Immature natural killer cell (primary cell): ENCODE data around the gene ARFGEF3. TPM values are rescaled to one million over a fixed set of nuclear protein-coding genes. Genes with fewer than 3 reads are reported as not detected.

Experiments
- DNase-seq, 3 donors: peaks; one replicate each; pipeline ENCODE4 v3.0.0; 2022; ENCODE audit warnings: mixed read lengths in 1 of 3
- H3K27ac Mint-ChIP-seq, 6 donors: one replicate each; pipeline ENCODE4 v1.8.0; 2020; ENCODE audit warnings: mixed read lengths in 6 of 6, mild to moderate bottlenecking in 5 of 6, inconsistent platforms in 4 of 6, moderate library complexity in 3 of 6
- H3K27me3 Mint-ChIP-seq, 3 donors: one replicate each; pipeline ENCODE4 v1.8.0; 2020 to 2021; ENCODE audit warnings: low read depth in 3 of 3, mild to moderate bottlenecking in 3 of 3, mixed read lengths in 3 of 3, moderate library complexity in 3 of 3, inconsistent platforms in 1 of 3
- H3K36me3 Mint-ChIP-seq, 3 donors: one replicate each; pipeline ENCODE4 v1.8.0; 2020; ENCODE audit warnings: mixed read lengths in 3 of 3, inconsistent platforms in 2 of 3, mild to moderate bottlenecking in 2 of 3
- H3K4me1 Mint-ChIP-seq, 2 donors: one replicate each; pipeline ENCODE4 v1.8.0; 2020; ENCODE audit warnings: inconsistent platforms in 2 of 2, mild to moderate bottlenecking in 2 of 2, mixed read lengths in 2 of 2, moderate library complexity in 1 of 2
- H3K4me3 Mint-ChIP-seq, 5 donors: one replicate each; pipeline ENCODE4 v1.8.0; 2020; ENCODE audit warnings: mild to moderate bottlenecking in 5 of 5, mixed read lengths in 5 of 5, inconsistent platforms in 3 of 5, moderate library complexity in 3 of 5
- H3K9me3 Mint-ChIP-seq, 6 donors: one replicate each; pipeline ENCODE4 v1.8.0; 2020; ENCODE audit warnings: mild to moderate bottlenecking in 6 of 6, mixed read lengths in 6 of 6, inconsistent platforms in 4 of 6, moderate library complexity in 3 of 6
- polyA plus RNA-seq, 3 donors: library from polyadenylated mRNA; unstranded; fragments of 300-500 nt; fragmentation: Illumina TruSeq; gene quantifications; one replicate each; pipeline ENCODE4 v1.2.3, GENCODE V29; 2021

The ARFGEF3 gene
- polyA plus RNA-seq, 3 donors from 2014 or later, result 0.03 TPM; not detected in 2

DNA sequence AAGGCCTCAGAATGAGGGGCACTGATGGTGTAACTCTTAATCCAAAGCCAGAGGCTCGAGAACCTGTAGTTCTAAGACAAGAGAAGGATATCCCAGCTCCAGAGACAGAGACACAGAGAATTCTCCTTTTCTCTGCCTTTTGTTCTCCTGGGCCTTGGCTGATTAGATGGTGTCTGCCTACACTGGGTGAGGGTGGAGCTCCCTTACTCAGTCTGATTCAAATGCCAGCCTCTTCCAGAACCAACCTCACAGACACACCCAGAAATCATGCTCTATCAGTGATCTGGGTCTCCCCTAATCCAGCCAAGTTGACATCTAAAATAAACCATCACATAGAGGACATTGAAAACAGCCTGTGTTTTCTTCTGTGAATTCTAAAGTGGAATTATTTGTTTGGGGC is 148.0 kb downstream of the ARFGEF3 start:
- no peak for DNase-seq
- no peaks in the 10 kb centered on the region for H3K36me3 Mint-ChIP-seq
- no peaks in the 10 kb centered on the region for H3K27me3 Mint-ChIP-seq
- H3K4me1 Mint-ChIP-seq, result no peaks in the 10 kb centered on the region
- no peaks in the 10 kb centered on the region for H3K9me3 Mint-ChIP-seq
- no peak overlapping the region for H3K4me3 Mint-ChIP-seq
- no peak overlapping the region for H3K27ac Mint-ChIP-seq

DNA sequence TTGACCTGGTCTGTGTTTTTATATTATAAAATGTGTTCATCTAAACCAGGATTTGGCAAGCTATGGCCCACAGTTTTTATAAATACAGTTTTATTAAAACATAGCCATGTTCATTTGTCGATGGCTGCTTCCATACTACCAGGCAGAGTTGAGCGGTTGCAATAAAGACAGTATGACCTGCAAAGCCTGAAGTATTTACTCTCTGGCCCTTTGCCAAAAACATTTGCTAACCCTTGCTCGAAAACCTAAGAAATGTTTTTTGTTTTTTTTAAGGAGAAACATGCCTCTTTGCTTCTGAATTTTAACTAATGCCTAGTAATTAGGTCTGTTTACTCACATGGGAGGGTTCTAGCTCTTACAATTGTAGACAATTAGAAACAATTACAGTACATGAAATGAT is 148.6 kb downstream of the ARFGEF3 start:
- no peak for DNase-seq
- Mint-ChIP-seq H3K9me3 (no peaks in the 10 kb centered on the region), H3K27ac (no peak overlapping the region), H3K4me3 (no peak overlapping the region), H3K4me1 (no peaks in the 10 kb centered on the region), H3K36me3 (no peaks in the 10 kb centered on the region), H3K27me3 (peaks cover 0 to 1% (median 0%) of the 10 kb centered on the region in 3 donors)

DNA sequence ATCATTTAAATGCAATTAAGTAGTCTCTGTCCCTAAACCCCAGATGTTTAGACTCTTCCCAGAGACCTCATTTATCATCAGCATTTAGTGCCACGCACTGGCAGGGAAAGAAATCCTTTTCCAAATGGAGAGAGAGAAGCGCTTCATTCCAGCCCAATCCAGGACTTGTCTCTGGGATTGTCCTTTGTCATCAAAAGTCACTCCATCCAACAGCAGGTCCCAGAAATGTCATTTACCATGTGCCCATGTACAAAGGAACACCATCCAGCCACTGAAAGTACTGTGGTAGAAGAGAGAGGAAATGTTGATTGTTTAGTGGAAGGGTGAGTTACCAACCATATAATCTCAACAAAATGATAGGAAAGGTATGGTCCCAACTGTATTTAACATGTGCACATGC is 149.1 kb downstream of the ARFGEF3 start:
- H3K4me1 Mint-ChIP-seq, result no peaks in the 10 kb centered on the region
- H3K27ac Mint-ChIP-seq, result no peak overlapping the region
- no peak overlapping the region for H3K4me3 Mint-ChIP-seq
- no peak for DNase-seq
- peaks cover 0 to 2% (median 0%) of the 10 kb centered on the region in 3 donors for H3K27me3 Mint-ChIP-seq
- no peaks in the 10 kb centered on the region for H3K9me3 Mint-ChIP-seq
- H3K36me3 Mint-ChIP-seq, result no peaks in the 10 kb centered on the region

DNA sequence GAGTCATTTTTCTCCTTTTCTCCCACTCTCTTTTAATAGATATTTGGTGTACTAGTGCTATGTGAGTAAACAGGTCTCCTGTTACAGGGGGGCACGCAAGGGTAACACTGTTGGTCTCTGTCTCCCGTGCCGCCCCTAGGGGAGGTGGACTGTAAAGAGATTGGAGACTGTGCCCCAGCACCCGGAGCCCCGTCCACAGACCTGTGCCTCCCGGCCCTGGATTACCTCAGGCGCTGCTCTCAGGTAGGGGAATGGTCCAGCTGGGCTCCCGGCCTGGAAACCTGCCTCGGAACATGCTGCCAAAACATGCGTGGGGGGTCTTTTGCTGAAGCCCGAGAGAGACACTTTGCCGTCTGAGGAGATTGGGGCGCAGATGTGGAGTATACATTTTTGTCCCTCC is 149.5 kb downstream of the ARFGEF3 start:
- H3K27ac Mint-ChIP-seq, result no peak overlapping the region
- no peaks in the 10 kb centered on the region for H3K36me3 Mint-ChIP-seq
- no peaks in the 10 kb centered on the region for H3K9me3 Mint-ChIP-seq
- peaks cover 0 to 2% (median 0%) of the 10 kb centered on the region in 3 donors for H3K27me3 Mint-ChIP-seq
- no peak overlapping the region for H3K4me3 Mint-ChIP-seq
- DNase-seq, result no peak
- H3K4me1 Mint-ChIP-seq, result no peaks in the 10 kb centered on the region

DNA sequence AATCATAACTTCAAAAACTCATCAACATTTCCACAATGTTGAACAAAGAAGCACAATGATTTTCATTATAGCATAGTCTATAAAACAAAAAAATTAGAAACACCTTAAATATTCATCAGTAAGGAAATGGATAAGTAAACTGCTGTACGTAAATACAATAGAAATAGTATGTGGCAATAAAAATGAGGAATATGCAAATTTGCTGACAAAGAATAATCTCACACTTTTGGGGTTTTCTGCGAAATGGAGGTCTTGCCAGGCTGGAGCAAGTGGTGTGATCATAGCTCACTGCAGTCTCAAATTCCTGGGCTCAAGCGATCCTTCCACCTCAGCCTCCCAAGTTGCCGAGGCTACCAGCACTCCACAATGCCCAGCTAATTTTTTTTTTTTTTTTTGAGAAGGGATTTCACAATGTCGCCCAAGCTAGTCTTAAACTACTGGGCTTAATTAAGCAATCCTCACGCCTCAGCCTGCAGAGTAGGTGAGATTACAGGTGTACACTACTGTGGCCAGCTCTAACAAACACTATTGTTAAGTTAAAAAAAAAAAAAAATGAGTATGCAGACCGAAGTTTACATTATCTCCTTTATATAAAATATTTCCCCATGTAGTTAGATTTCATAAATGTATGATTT is 157.1 kb downstream of the ARFGEF3 start:
- no peaks in the 10 kb centered on the region for H3K4me1 Mint-ChIP-seq

DNA sequence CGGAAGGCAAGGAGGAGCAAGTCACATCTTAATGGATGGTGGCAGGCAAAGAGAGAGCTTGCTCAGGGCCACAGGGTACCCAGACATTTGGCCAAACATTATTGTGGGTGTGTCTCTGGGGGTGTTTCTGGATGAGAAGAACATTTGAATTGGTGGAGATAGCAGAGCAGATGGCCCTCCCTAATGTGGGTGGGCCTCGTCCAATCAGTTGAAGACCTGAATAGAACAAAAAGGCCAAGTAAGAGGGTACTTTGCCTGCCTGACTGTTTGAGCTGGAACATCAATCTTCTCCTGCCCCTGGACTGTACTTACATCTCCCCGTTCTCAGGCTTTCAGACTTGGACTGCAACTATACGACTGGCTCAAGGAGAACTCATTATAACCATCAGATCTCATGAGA is 160.2 kb downstream of the ARFGEF3 start:
- H3K27me3 Mint-ChIP-seq, result peaks cover 0 to 7% (median 0%) of the 10 kb centered on the region in 3 donors
- H3K4me3 Mint-ChIP-seq, result no peak overlapping the region
- no peaks in the 10 kb centered on the region for H3K4me1 Mint-ChIP-seq
- H3K9me3 Mint-ChIP-seq, result peaks cover 0 to 5% (median 0%) of the 10 kb centered on the region in 6 donors
- no peak overlapping the region for H3K27ac Mint-ChIP-seq
- no peak for DNase-seq
- no peaks in the 10 kb centered on the region for H3K36me3 Mint-ChIP-seq

More for the DNA sequence above, 157.1 kb downstream of the ARFGEF3 start:
- Mint-ChIP-seq H3K27ac (no peak overlapping the region), H3K9me3 (peaks cover 0 to 5% (median 0%) of the 10 kb centered on the region in 6 donors), H3K36me3 (no peaks in the 10 kb centered on the region), H3K27me3 (peaks cover 0 to 11% (median 0%) of the 10 kb centered on the region in 3 donors), H3K4me3 (no peak overlapping the region)
- DNase-seq, result no peak

DNA sequence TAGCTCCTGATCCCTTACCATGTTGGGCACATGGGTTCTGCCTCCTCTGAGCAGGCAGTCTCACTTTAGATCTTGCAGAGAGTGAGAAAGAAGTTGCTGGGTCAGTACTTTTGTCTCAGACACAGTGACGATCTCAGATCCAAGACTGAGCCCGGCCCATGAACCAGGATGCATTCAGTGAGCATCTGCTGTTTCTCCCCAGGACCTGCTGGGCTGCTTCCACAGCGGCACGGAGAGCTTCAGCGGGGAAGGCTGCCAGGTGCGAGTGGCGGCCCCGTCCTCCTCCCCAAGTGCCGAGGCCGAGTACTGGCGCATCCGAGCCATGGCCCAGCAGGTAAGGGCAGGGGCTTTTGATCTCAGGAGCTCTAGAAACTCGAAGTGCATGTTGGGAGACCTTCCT is 162.1 kb downstream of the ARFGEF3 start:
- no peak for DNase-seq
- Mint-ChIP-seq H3K27ac (no peak overlapping the region), H3K9me3 (peaks cover 0 to 5% (median 0%) of the 10 kb centered on the region in 6 donors), H3K36me3 (no peaks in the 10 kb centered on the region), H3K4me3 (no peak overlapping the region), H3K27me3 (peaks cover 0 to 2% (median 0%) of the 10 kb centered on the region in 3 donors), H3K4me1 (no peaks in the 10 kb centered on the region)

DNA sequence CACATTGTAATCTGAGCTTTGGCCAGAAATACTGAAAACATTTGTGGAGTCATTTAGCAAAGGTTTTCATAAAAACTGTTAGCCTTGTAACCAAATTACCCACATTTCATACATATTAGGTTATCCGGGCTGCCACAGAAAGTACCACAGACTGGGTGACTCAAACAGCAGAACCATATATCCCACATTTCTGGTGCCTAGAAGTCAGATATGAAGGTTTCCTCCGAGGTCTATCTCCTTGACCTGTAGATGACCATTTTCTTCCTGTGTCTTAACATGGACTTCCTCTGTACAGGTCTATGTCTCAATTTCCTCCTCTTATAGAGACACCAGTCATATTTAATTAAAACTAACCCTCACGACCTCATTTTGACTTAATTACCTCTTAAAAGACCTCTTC is 166.5 kb downstream of the ARFGEF3 start:
- Mint-ChIP-seq H3K4me1 (no peaks in the 10 kb centered on the region), H3K36me3 (no peaks in the 10 kb centered on the region), H3K27ac (no peak overlapping the region), H3K9me3 (no peaks in the 10 kb centered on the region), H3K27me3 (no peaks in the 10 kb centered on the region), H3K4me3 (no peak overlapping the region)
- DNase-seq, result no peak

DNA sequence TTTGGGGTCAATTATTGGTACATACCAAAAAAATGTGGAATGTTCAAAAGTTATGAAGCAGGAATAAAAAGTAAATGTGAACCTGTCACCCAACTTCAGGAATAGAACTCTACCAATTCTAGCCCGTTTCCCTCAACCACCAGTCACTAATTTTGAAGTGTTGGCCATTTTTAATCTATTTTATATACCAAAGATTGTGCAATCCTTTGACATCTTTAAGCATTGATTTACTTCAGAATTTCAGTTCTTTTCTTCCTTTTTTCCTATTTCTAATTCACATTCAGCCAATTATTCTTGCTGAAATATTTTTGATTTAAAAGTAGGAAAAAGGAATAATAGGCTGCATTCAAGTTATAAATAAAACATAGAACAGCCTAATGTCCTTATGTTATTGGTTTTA is 169.0 kb downstream of the ARFGEF3 start:
- no peaks in the 10 kb centered on the region for H3K4me1 Mint-ChIP-seq
- no peak for DNase-seq
- no peaks in the 10 kb centered on the region for H3K36me3 Mint-ChIP-seq
- peaks cover 0 to 2% (median 0%) of the 10 kb centered on the region in 3 donors for H3K27me3 Mint-ChIP-seq
- no peak overlapping the region for H3K4me3 Mint-ChIP-seq
- H3K27ac Mint-ChIP-seq, result no peak overlapping the region
- H3K9me3 Mint-ChIP-seq, result no peaks in the 10 kb centered on the region

DNA sequence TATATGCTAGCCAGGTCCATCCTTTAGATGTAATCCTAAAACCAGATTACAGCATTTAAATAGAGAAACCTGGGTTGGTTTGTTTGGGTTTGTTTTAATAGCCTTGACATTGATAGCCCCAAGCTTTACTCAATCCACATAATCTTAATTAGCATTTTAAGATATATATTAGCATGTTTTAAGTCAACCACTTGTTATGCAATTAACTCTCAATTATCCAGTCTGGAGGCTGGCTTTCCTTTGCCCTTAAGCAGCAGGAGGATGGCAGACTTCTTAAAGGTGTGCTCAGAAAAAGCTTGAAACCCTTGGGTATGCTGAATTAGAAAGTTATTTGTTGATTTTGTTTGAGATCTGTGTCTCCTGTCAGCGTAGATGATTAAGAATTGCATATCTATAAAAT is 169.7 kb downstream of the ARFGEF3 start:
- H3K27me3 Mint-ChIP-seq, result peaks cover 2 to 4% (median 4%) of the 10 kb centered on the region in 3 donors
- H3K4me1 Mint-ChIP-seq, result no peaks in the 10 kb centered on the region
- no peak overlapping the region for H3K27ac Mint-ChIP-seq
- H3K36me3 Mint-ChIP-seq, result no peaks in the 10 kb centered on the region
- no peak overlapping the region for H3K4me3 Mint-ChIP-seq
- no peak for DNase-seq
- no peaks in the 10 kb centered on the region for H3K9me3 Mint-ChIP-seq

DNA sequence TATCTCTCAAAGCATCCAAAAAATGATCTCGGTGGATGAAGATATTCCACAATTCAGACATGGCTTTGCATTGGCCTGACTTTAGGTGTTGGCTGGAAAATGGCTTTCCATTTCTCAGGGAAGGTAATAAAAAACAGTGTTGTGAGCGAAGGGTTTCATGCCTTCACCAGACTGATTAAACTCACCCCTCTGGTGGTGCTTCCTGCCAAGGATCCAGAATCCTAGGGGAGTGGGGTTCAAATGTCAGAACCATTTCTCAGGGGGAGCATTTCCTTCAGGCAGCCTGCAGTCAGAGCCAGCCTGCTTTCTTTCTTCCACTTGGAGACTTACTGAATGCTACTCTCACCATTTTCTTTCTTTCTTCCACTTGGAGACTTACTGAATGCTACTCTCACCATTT is 170.2 kb downstream of the ARFGEF3 start:
- no peak for DNase-seq
- Mint-ChIP-seq H3K27me3 (peaks cover 2 to 4% (median 4%) of the 10 kb centered on the region in 3 donors), H3K4me3 (no peak overlapping the region), H3K27ac (no peak overlapping the region), H3K4me1 (no peaks in the 10 kb centered on the region), H3K36me3 (no peaks in the 10 kb centered on the region), H3K9me3 (no peaks in the 10 kb centered on the region)

DNA sequence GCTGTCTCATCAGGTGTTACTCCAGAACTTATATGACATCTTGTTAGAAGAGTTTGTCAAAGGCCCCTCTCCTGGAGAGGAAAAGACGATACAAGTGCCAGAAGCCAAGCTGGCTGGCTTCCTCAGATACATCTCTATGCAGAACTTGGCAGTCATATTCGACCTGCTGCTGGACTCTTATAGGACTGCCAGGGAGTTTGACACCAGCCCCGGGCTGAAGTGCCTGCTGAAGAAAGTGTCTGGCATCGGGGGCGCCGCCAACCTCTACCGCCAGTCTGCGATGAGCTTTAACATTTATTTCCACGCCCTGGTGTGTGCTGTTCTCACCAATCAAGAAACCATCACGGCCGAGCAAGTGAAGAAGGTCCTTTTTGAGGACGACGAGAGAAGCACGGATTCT is 172.3 kb downstream of the ARFGEF3 start:
- no peak for DNase-seq
- Mint-ChIP-seq H3K27ac (no peak overlapping the region), H3K4me3 (no peak overlapping the region), H3K9me3 (no peaks in the 10 kb centered on the region), H3K36me3 (no peaks in the 10 kb centered on the region), H3K4me1 (no peaks in the 10 kb centered on the region), H3K27me3 (peaks cover 2 to 5% (median 4%) of the 10 kb centered on the region in 3 donors)

DNA sequence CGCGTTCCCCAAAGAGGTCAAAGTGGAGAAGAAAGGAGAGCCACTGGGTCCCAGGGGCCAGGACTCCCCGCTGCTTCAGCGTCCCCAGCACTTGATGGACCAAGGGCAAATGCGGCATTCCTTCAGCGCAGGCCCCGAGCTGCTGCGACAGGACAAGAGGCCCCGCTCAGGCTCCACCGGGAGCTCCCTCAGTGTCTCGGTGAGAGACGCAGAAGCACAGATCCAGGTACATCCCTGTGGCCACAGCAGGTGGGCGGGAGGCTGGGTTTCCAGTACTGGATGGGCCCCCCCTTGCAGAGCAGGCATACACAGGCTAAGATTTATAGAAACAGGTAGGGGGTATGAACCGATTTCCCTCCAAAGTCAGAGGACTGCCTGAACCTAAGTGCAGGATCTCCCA is 173.2 kb downstream of the ARFGEF3 start:
- Mint-ChIP-seq H3K27me3 (peaks cover 2 to 7% (median 4%) of the 10 kb centered on the region in 3 donors), H3K27ac (no peak overlapping the region), H3K9me3 (peaks cover 0 to 4% (median 0%) of the 10 kb centered on the region in 6 donors), H3K4me3 (no peak overlapping the region), H3K4me1 (no peaks in the 10 kb centered on the region), H3K36me3 (no peaks in the 10 kb centered on the region)
- no peak for DNase-seq

DNA sequence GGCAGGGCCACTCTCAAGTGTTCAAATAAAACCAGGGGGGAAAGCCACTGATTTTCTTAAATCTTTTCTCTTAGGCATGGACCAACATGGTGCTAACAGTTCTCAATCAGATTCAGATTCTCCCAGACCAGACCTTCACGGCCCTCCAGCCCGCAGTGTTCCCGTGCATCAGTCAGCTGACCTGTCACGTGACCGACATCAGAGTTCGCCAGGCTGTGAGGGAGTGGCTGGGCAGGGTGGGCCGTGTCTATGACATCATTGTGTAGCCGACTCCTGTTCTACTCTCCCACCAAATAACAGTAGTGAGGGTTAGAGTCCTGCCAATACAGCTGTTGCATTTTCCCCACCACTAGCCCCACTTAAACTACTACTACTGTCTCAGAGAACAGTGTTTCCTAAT is 174.5 kb downstream of the ARFGEF3 start:
- H3K27ac Mint-ChIP-seq, result no peak overlapping the region
- no peaks in the 10 kb centered on the region for H3K36me3 Mint-ChIP-seq
- H3K4me1 Mint-ChIP-seq, result no peaks in the 10 kb centered on the region

DNA sequence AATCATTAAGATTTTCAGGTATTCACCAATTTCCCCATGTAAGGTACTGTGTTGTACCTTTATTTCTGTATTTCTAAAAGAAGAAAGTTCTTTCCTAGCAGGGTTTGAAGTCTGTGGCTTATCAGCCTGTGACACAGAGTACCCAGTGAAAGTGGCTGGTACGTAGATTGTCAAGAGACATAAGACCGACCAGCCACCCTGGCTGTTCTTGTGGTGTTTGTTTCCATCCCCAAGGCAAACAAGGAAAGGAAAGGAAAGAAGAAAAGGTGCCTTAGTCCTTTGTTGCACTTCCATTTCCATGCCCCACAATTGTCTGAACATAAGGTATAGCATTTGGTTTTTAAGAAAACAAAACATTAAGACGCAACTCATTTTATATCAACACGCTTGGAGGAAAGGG is 175.3 kb downstream of the ARFGEF3 start:
- no peak overlapping the region for H3K27ac Mint-ChIP-seq
- peaks cover 2 to 7% (median 4%) of the 10 kb centered on the region in 3 donors for H3K27me3 Mint-ChIP-seq
- H3K4me1 Mint-ChIP-seq, result no peaks in the 10 kb centered on the region
- H3K9me3 Mint-ChIP-seq, result peaks cover 0 to 4% (median 0%) of the 10 kb centered on the region in 6 donors
- H3K4me3 Mint-ChIP-seq, result no peak overlapping the region
- no peaks in the 10 kb centered on the region for H3K36me3 Mint-ChIP-seq
- DNase-seq, result no peak

More for the DNA sequence above, 174.5 kb downstream of the ARFGEF3 start:
- no peak for DNase-seq
- H3K27me3 Mint-ChIP-seq, result peaks cover 2 to 7% (median 4%) of the 10 kb centered on the region in 3 donors
- H3K9me3 Mint-ChIP-seq, result peaks cover 0 to 4% (median 0%) of the 10 kb centered on the region in 6 donors
- H3K4me3 Mint-ChIP-seq, result no peak overlapping the region
